Measurements from ENCODE around the gene PDE4C.

Gene PDE4C

DNA sequence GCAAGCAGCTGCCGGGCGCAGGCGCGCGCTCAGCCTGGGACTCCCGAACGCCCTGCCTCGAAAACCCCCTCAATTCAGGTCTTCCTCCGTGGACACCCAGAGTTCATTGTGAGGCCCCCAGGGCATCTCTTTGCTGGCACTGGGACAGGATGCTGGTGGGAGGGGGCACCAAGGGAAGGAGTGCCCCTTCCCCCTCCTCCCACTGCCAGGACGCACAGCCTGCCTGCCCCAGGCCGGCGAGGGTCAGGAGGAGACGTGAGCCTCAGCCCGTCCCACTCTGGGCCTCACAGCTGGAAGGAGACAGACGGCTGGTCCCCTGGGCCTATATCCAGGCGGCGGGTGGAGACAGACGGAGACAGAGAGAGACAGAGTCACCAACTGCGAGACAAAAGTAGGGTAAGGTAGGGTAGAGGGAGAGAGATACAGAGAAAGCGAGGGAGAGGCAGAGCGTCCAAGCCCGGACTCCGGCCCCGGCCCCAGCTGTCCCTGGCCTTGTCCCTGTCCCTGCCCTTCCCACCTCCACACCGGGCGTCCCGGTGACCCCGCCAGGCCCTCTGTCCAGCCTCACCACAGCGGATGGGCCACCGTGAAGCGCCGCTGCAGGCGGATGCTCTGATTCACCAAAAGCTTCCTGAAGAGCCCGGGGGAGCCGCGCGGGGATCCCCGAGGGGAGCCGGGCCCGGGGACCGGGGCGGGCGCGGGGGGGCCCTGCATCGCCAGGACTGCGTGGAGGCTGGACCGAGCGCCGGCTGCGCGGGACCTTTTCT lies at the start of gene PDE4C:
PDE4C (minus strand) TSS at position 737 of the 767 bp plus-strand sequence; CDS start at position 714, 23 bp downstream.
- TF ChIP-seq JUND (IDR thresholded peaks at IDR 0.05; ENCODE audit: low read depth) = no peak
- DNase-seq (ENCODE audit: low read depth in 1 of 2, low spot score in 1 of 2) = no peak
- in situ Hi-C loops (cut with HindIII; ENCODE audit: low pct_unique_long_range_greater_than_20kb, low sequenced_read_pairs) = no loop called here

DNA sequence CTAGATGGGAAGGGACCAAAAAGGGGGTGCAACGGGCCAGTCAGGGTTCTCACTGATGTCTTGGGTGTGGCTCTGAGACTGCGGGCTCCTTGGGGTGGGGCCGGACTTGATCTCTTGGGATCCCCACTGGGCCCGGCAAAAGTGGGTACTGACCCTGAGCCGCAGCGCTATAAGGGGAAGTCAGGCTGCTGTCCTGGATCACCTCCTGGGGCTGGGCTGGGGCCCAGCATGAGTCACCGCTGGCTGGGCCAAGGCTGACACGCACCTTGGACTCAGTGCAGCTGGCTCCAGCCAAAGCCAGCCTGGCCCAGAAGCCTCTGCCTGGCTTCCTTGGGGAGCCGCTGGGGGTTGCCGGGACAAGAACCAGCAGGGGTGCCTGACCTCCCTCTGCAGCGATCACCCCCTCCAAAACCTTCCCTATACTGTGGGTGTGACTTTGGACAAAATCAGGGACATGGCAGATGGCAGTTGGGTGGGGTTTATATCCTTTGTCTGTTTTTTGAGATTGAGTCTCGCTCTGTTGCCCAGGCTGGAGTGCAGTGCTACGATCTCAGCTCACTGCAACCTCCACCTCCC lies 48.6 kb upstream of the PDE4C start:
- TF ChIP-seq JUND (IDR thresholded peaks at IDR 0.05; ENCODE audit: low read depth) = no peak
- peak in 1 of 2 experiments; percentile 30 for DNase-seq (ENCODE audit: low read depth in 1 of 2, low spot score in 1 of 2)
- in situ Hi-C loops (cut with HindIII; ENCODE audit: low pct_unique_long_range_greater_than_20kb, low sequenced_read_pairs) = no loop called here

DNA sequence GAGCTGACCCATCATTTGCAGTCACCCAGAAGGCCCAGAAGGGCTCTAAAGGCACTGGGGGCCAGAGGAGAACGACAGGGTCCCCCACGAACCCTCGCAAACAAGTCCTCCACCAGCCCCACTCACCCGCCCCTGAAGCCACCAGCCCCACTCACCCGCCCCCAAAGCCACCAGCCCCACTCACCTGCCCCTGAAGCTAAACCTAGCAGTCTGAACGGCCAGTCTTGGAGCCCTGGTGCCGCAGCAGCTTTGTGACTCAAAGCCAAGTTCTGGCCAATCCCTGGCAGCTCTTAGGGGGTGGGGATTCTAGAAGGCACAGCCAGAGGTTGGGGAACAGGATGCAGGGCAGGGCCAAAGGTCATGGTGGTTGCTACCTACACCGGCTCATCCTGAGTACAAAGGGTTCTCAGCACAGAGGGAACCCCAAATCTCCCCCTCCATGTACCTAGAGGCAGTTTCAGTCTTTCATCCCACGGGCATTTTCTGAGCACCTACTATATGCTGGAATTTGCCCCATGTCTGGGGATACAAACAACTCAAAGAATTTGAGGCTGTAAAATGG lies 48.1 kb upstream of the PDE4C start, which contains the start of gene IQCN:
IQCN (minus strand) TSS at position 234 of the 562 bp plus-strand sequence. CDS start 4,974 bp downstream, outside the sequence.
- TF ChIP-seq JUND (IDR thresholded peaks at IDR 0.05; ENCODE audit: low read depth) = no peak
- no peak for DNase-seq (ENCODE audit: low read depth in 1 of 2, low spot score in 1 of 2)
- in situ Hi-C loops (cut with HindIII; ENCODE audit: low pct_unique_long_range_greater_than_20kb, low sequenced_read_pairs) = no loop called here

DNA sequence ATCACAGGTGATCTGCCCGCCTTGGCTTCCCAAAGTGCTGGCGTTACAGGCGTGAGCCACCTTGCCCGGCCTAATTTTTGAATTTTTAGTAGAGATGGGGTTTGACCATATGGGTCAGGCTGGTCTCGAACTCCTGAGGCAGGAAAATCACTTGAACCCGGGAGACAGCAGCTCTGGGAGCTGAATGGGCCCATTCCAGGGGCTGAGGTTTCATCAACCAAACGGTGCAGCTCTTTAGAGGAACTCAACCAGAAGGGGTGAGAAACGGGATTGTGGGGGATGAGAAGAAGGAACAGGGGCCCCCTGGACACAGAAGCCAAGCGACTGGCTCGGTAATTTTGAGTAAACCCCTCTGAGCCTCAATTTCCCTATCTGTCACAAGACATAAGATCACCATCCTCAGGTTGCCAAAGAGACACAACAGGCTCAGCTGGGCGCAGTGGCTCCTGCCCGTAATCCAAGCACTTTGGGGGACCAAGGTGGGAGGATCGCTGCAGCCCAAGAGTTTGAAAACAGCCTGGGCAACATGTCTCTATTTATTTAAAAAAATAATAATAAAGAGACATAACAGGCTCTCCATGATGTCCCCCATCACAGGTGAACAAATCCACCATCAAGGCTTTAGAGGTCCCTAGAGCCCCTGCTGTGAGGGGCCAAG lies 47.5 kb upstream of the PDE4C start:
- in situ Hi-C loops (cut with HindIII; ENCODE audit: low pct_unique_long_range_greater_than_20kb, low sequenced_read_pairs) = no loop called here
- TF ChIP-seq JUND (IDR thresholded peaks at IDR 0.05; ENCODE audit: low read depth) = no peak
- no peak for DNase-seq (ENCODE audit: low read depth in 1 of 2, low spot score in 1 of 2)

DNA sequence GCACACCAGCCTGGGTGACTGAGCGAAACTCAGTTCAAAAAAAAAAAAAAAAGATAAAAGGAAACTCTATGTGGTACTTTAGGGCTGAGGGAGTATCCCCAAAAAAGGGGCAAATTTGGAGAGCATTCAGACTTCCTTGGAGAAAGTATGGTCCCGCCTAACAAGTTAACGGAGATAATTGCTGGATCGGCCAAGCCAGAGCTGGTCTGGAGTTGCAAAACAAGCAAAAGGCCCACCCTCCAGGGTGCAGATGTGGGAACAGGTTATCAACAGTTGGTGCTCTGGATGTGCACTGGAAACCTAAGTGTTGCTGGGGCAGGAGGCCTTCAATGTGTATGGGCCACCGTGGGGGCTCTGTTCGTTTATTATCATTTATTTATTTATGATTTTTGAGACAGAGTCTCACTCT lies 45.2 kb upstream of the PDE4C start:
- TF ChIP-seq JUND (IDR thresholded peaks at IDR 0.05; ENCODE audit: low read depth) = no peak
- DNase-seq (ENCODE audit: low read depth in 1 of 2, low spot score in 1 of 2) = no peak
- in situ Hi-C loops (cut with HindIII; ENCODE audit: low pct_unique_long_range_greater_than_20kb, low sequenced_read_pairs) = no loop called here

DNA sequence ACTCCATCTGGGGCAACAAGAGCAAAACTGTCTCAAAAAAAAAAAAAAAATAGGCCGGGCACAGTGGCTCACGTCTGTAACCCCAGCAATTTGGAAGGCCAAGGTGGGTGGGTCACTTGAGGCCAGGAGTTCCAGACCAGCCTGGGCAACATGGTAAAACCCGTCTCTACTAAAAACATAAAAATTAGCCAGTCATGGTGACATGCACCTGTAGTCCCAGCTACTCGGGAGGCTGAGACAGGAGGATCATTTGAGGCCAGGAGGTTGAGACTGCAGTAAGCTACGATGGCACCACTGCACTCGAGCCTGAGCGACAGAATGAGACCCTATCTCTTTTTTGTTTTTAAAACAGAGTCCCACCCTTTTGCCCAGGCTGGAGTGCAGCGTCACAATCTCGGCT lies 44.1 kb upstream of the PDE4C start:
- no peak for DNase-seq (ENCODE audit: low read depth in 1 of 2, low spot score in 1 of 2)
- in situ Hi-C loops (cut with HindIII; ENCODE audit: low pct_unique_long_range_greater_than_20kb, low sequenced_read_pairs) = no loop called here
- TF ChIP-seq JUND (IDR thresholded peaks at IDR 0.05; ENCODE audit: low read depth) = no peak

DNA sequence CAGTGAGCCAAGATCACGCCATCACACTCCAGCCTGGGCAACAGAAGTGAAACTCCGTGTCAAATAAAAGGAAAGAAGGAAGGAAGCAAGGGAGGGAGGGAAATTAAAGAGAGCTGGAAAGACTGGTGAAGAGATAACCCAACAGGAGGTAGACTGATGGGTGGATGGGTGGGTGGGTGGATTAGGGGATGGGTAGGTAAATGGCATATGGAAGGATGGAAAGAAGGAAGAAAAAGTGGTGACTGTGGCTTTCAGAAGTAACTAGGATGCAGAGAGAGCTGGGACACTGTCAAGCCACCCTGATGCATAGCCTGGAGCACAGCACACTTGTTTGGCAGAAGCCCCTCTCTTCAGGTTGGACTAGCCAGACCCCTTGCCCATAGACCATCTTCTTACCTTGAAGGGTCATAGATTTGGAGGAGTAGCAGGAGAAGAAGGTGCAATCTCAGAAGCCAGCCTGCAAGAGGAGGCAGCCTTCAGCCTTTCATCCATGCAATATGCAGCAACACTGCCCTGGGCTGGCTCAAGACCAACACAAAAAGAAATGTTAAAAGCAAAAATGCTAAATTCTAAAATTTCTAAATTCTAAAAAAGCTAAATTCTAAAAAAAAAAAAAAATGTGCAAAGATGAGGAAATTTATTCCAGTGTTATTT lies 43.0 kb upstream of the PDE4C start:
- no peak for TF ChIP-seq JUND (IDR thresholded peaks at IDR 0.05; ENCODE audit: low read depth)
- in situ Hi-C loops (cut with HindIII; ENCODE audit: low pct_unique_long_range_greater_than_20kb, low sequenced_read_pairs) = no loop called here
- DNase-seq (ENCODE audit: low read depth in 1 of 2, low spot score in 1 of 2) = no peak

DNA sequence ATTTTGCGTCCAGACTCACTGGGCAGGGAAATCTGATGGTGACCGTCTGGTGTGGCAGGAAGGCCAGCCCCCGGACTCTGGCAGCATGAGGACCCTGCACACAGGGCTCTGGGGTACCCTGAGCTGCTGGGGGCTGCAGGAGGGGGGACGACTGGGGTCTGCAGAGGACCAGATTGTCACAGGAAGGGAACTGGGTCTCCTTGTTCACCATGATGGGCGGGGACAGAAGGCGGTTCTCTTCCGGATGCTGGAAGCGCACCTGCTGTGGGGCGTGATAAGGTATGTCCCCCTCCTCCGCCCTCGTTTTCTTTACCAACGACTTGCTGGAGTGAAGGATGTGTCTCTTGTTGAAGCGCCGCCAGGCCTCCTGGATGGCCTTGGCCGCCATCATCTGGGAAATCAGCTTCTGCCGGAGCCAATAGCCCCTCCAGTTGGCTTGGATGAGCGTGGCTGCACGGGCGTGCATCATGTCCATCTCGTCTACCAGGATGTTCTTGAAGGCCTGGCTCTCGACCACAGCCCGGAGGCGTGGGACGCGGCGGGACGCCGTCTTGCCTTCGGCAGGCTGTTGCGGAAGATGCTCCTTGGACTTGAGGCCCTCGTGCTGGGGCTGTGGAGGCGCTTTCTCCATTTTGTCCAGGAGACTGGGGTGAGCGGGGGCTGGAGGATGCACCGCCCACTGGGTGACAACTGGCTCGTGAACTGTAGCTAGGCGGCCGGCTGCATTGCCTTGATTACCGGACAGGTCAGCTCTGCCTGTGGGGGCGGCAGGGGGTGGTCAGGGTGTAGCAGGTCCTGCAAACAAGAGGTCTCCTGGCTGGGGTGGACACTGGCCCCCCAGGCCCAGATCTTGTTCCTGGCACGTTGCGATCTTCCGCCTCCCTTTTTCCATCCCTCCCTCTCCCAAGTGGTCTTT lies 40.8 kb upstream of the PDE4C start:
- no peak for TF ChIP-seq JUND (IDR thresholded peaks at IDR 0.05; ENCODE audit: low read depth)
- in situ Hi-C loops (cut with HindIII; ENCODE audit: low pct_unique_long_range_greater_than_20kb, low sequenced_read_pairs) = no loop called here
- no peak for DNase-seq (ENCODE audit: low read depth in 1 of 2, low spot score in 1 of 2)

DNA sequence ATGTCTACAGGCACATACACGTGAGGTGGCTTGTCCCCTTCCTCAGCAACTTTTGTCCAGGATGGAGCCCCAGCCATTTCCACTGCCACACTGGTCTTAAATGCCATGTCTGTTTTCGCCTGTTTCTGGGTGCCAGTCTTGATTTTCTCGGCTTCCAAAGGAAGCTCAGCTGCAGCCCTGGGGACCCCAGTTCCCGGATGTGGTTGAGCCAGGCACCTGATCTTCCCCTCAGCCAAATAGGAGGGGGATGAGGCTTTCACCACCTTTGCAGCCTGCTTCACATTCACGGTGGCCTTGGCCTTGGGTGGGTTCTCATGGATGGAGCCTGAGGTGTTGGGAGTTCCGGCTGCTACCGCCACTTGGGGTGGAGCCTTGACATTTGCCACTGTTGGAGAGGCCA lies 39.3 kb upstream of the PDE4C start:
- no peak for TF ChIP-seq JUND (IDR thresholded peaks at IDR 0.05; ENCODE audit: low read depth)
- in situ Hi-C loops (cut with HindIII; ENCODE audit: low pct_unique_long_range_greater_than_20kb, low sequenced_read_pairs) = no loop called here
- no peak for DNase-seq (ENCODE audit: low read depth in 1 of 2, low spot score in 1 of 2)

DNA sequence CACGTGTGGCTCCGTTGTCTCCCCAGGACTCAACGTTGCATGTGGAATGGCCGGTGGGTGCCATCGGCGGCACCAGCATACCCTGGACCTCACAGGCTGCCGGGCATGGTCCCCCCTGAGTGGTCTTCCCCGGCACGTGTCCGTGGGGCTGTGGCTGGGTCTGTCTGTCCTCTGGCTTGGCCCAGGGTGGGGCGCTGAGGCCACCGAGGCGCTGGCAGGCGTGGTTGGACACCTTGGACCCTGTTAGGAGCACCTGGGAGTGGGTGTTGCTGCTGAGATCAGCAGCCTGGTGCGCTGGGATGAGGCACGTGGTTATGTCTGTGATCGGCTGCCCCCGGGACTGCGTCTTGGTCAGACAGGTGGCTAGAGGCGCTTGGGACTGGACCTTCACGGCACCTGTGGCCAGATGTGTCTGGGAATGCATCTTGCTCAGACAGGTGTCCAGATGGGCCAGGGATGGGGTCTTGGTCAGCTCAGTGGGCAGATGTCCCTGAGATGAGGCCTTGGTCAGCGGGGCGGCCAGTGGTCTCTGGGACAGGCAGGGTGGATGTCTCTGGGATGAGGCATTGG lies 38.8 kb upstream of the PDE4C start:
- in situ Hi-C loops (cut with HindIII; ENCODE audit: low pct_unique_long_range_greater_than_20kb, low sequenced_read_pairs) = no loop called here
- TF ChIP-seq JUND (IDR thresholded peaks at IDR 0.05; ENCODE audit: low read depth) = no peak
- DNase-seq (ENCODE audit: low read depth in 1 of 2, low spot score in 1 of 2) = no peak

DNA sequence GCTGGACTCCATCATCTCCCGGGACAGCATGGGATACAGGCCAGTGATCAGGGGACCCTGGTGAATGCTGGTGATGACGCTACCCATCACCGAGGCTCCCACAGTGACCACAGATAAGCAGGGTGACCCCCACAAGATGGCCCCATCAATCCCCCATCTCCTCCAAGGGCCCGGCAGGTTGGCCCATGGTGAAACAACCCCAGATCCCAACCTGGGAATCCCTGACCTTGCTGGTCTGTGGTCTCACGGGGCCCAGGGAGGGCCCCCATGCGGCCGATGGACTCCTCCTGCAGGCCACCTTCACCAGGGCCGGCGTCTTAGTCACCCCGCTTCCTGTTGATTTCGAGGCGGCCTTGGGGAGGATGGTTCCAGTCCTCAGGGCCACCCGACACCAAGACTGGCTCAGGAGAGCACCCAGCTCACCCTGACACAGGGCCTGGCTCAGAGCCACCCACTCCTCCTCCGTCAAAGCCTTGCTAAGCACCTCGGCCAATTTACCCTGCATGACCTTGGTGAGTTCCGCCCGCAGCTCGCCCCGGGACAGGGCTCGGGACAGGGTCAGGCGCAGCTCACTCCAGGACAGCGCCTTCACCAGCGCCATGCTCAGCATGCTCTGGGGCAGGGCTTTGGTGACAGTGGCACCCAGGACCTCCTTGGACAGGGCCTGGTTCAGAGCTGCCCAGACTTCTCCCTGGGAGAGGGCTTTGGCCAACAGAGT lies 38.1 kb upstream of the PDE4C start:
- TF ChIP-seq JUND (IDR thresholded peaks at IDR 0.05; ENCODE audit: low read depth) = no peak
- in situ Hi-C loops (cut with HindIII; ENCODE audit: low pct_unique_long_range_greater_than_20kb, low sequenced_read_pairs) = no loop called here
- no peak for DNase-seq (ENCODE audit: low read depth in 1 of 2, low spot score in 1 of 2)

Data from T47D (cell line).